OCI-LY3 (cell line): Measurements from ENCODE around the gene METTL23.

Experiments
- H2AFZ ChIP-seq: fragments of 200-600, 300-600 bp; shearing (Covaris generic); 2 replicates; pipeline ENCODE4 v1.6.0; 2014; ENCODE audit warnings: antibody characterized with exemption, low read depth, low read length
- H3K27ac ChIP-seq: fragments of 200-600, 300-600 bp; sonication (generic); 2 replicates; pipeline ENCODE4 v1.5.1; 2014; ENCODE audit warnings: mild to moderate bottlenecking, low read length, moderate library complexity, mixed read lengths
- H3K27me3 ChIP-seq: fragments of 200-600, 300-600 bp; sonication (generic); 2 replicates; pipeline ENCODE4 v1.6.1; 2014; ENCODE audit warnings: low read depth, low read length, mixed read lengths
- H3K36me3 ChIP-seq: fragments of 200-600, 300-600 bp; sonication (generic); replicated peaks from 2 replicates; pipeline ENCODE3; 2014; ENCODE audit warnings: low read depth, low read length, mixed read lengths
- H3K4me1 ChIP-seq: fragments of 300-600, 200-600 bp; sonication (generic); 2 replicates; pipeline ENCODE4 v1.6.1; 2014; ENCODE audit warnings: low read length, mixed read lengths
- H3K4me2 ChIP-seq: fragments of 200-600, 300-600 bp; sonication (generic); 2 replicates; pipeline ENCODE4 v1.6.1; 2014; ENCODE audit warnings: low read length, mixed read lengths
- H3K4me3 ChIP-seq: fragments of 300-600, 200-600 bp; sonication (generic); 2 replicates; pipeline ENCODE4 v1.5.1; 2014; ENCODE audit warnings: antibody characterized with exemption, mild to moderate bottlenecking, low read length, moderate library complexity
- H3K79me2 ChIP-seq: fragments of 300-600, 200-600 bp; shearing (Covaris generic); 2 replicates; pipeline ENCODE4 v1.6.1; 2014; ENCODE audit warnings: mild to moderate bottlenecking, low read length, mixed read lengths
- H3K9ac ChIP-seq: fragments of 300-600, 200-600 bp; shearing (Covaris generic); 2 replicates; pipeline ENCODE4 v1.6.0; 2014; ENCODE audit warnings: mild to moderate bottlenecking, low read length, moderate library complexity
- H3K9me3 ChIP-seq: fragments of 200-600, 300-600 bp; shearing (Covaris generic); 2 replicates; pipeline ENCODE4 v1.6.1; 2014; ENCODE audit warnings: low read length, mixed read lengths; ENCODE audit not compliant: insufficient read depth
- H4K20me1 ChIP-seq: fragments of 200-600, 300-600 bp; sonication (generic); 2 replicates; pipeline ENCODE4 v1.6.1; 2016; ENCODE audit warnings: low read length, mixed read lengths; ENCODE audit not compliant: insufficient read depth
- CTCF ChIP-seq: fragments of 200-600, 300-600 bp; sonication (generic); IDR thresholded peaks from 2 replicates; pipeline ENCODE4 v1.5.1; 2014; ENCODE audit warnings: antibody characterized with exemption, low read length, low read depth
- EZH2phosphoT487 ChIP-seq: fragments of 200-600 bp; shearing (Covaris generic); IDR thresholded peaks from 2 replicates; pipeline ENCODE4 v1.6.1; 2018; ENCODE audit warnings: antibody characterized with exemption, mixed run types, low read depth

The METTL23 gene

GRCh38 chr17:76686538-76687297 lies 39.9 kb upstream of the METTL23 start:
- H2AFZ ChIP-seq, result no peak overlapping the region
- H3K36me3 ChIP-seq, result no peaks in the 10 kb centered on the region
- no peak overlapping the region for H3K9ac ChIP-seq
- H3K27ac ChIP-seq, result no peak overlapping the region
- H3K4me3 ChIP-seq, result no peak overlapping the region
- no peaks in the 10 kb centered on the region for H3K4me1 ChIP-seq
- H3K4me2 ChIP-seq, result no peak overlapping the region
- no peaks in the 10 kb centered on the region for H3K79me2 ChIP-seq
- H4K20me1 ChIP-seq, result no peaks in the 10 kb centered on the region
- no peaks in the 10 kb centered on the region for H3K9me3 ChIP-seq
- no peaks in the 10 kb centered on the region for H3K27me3 ChIP-seq
- TF ChIP-seq EZH2phosphoT487 (no peak), CTCF (no peak)

- Histone ChIP-seq H3K79me2 (no peaks in the 10 kb centered on the region), H3K9me3 (no peaks in the 10 kb centered on the region), H4K20me1 (no peaks in the 10 kb centered on the region), H2AFZ (no peak overlapping the region), H3K27ac (no peak overlapping the region), H3K4me3 (no peak overlapping the region), H3K36me3 (no peaks in the 10 kb centered on the region), H3K4me2 (no peak overlapping the region), H3K27me3 (no peaks in the 10 kb centered on the region), H3K4me1 (no peaks in the 10 kb centered on the region), H3K9ac (no peak overlapping the region)
- TF ChIP-seq CTCF (no peak), EZH2phosphoT487 (no peak)
Observed at GRCh38 chr17:76687298-76688164, 39.1 kb upstream of the METTL23 start.

- Histone ChIP-seq H3K4me3 (no peak overlapping the region), H3K4me1 (peaks cover 6% of the 10 kb centered on the region), H3K4me2 (no peak overlapping the region), H3K9me3 (no peaks in the 10 kb centered on the region), H2AFZ (no peak overlapping the region), H3K27me3 (no peaks in the 10 kb centered on the region), H4K20me1 (no peaks in the 10 kb centered on the region), H3K9ac (no peak overlapping the region), H3K27ac (no peak overlapping the region), H3K36me3 (no peaks in the 10 kb centered on the region), H3K79me2 (no peaks in the 10 kb centered on the region)
- TF ChIP-seq CTCF, result no peak
- TF ChIP-seq EZH2phosphoT487, result no peak
Observed at GRCh38 chr17:76688165-76688622, 38.4 kb upstream of the METTL23 start.

GRCh38 chr17:76689859-76690258 lies 36.8 kb upstream of the METTL23 start:
- H4K20me1 ChIP-seq, result no peaks in the 10 kb centered on the region
- no peak overlapping the region for H2AFZ ChIP-seq
- H3K27ac ChIP-seq, result no peak overlapping the region
- no peaks in the 10 kb centered on the region for H3K36me3 ChIP-seq
- peaks cover 13% of the 10 kb centered on the region for H3K4me1 ChIP-seq
- no peaks in the 10 kb centered on the region for H3K9me3 ChIP-seq
- no peak overlapping the region for H3K9ac ChIP-seq
- H3K4me3 ChIP-seq, result no peak overlapping the region
- H3K4me2 ChIP-seq, result no peak overlapping the region
- H3K79me2 ChIP-seq, result no peaks in the 10 kb centered on the region
- no peak for TF ChIP-seq CTCF
- no peak for TF ChIP-seq EZH2phosphoT487
- no peaks in the 10 kb centered on the region for H3K27me3 ChIP-seq
